ENCODE measurements around the gene TAF11.

The TAF11 gene

DNA sequence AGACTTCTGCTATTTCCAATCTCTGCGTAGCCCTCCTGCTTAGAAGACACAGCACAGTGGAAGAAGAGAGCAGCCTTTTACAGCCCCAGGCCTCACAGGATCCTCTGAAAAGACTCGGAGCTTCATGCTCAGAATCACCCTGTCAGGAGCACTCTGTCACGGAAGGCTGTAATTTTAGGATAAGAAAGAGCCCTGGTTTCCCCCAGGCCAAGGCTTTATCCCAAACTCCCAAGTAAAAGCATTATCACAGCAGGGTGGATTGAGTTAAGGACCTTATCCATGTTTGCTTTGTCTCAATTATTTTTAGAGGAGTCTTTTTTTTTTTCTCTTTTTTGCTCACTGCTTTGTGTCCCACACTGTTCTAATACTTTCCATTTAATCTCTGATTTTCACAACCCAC lies 40.4 kb upstream of the TAF11 start:
- ChIA-PET POLR2A (no interaction called here), CTCF (interaction anchor here (1.4 kb wide), 1 partner anchor 22 kb away, joined by 4 read pairs; no protein-coding TSS in a partner anchor)
- WGBS (ENCODE audit: insufficient coverage): 88% methylated on average over 2 of the region's 3 CpGs
- Histone ChIP-seq H3K27me3 (replicated peaks in 2 of 5; ENCODE audit: control insufficient read depth in 4 of 5, insufficient read depth in 5 of 5, low read length in 4 of 5) (no peaks in the 10 kb centered on the region), H3K4me3 (ENCODE audit: control insufficient read depth in 1 of 7, extremely low read depth in 1 of 7, insufficient read depth in 4 of 7, low read depth in 2 of 7, low read length in 6 of 7) (no peak overlapping the region), H3K27ac (ENCODE audit: insufficient read depth in 1 of 2, low read depth in 1 of 2, low read length in 2 of 2, poor library complexity in 1 of 2, severe bottlenecking in 2 of 2) (no peak overlapping the region), H3K9me3 (ENCODE audit: control extremely low read depth in 1 of 5, control insufficient read depth in 4 of 5, insufficient read depth in 2 of 5, low read depth in 1 of 5, low read length in 4 of 5) (no peaks in the 10 kb centered on the region), H3K4me1 (ENCODE audit: control extremely low read depth in 1 of 4, control insufficient read depth in 4 of 4, insufficient read depth in 4 of 4, low read length in 3 of 4) (peaks cover 0 to 2% (median 0%) of the 10 kb centered on the region in 4 experiments), H3K36me3 (ENCODE audit: control insufficient read depth in 4 of 4, insufficient read depth in 4 of 4, low read length in 3 of 4) (no peaks in the 10 kb centered on the region)
- no peak for DNase-seq

DNA sequence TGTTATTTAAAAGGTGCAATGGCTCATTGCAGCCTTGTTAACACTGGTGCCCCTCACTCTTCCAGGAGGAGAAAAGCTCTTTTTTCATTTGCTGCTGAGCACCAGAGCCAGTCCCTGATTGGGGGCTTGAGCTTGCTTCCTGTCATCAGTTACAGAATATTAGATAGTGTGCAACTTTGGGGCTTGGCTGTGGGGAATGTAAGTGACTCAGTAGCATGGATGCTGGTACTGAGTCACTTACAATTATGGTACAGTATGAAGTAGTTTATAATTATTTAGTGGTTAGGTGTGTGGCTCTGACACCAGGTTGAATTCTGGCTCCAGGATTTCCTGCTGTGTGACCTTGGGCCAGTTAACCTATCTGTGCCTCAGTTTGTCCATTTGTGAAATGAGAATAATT lies 38.8 kb upstream of the TAF11 start:
- Histone ChIP-seq H3K4me1 (ENCODE audit: control extremely low read depth in 1 of 4, control insufficient read depth in 4 of 4, insufficient read depth in 4 of 4, low read length in 3 of 4) (peaks cover 0 to 2% (median 0%) of the 10 kb centered on the region in 4 experiments), H3K36me3 (ENCODE audit: control insufficient read depth in 4 of 4, insufficient read depth in 4 of 4, low read length in 3 of 4) (peaks cover 0 to 2% (median 0%) of the 10 kb centered on the region in 4 experiments), H3K4me3 (ENCODE audit: control insufficient read depth in 1 of 7, extremely low read depth in 1 of 7, insufficient read depth in 4 of 7, low read depth in 2 of 7, low read length in 6 of 7) (no peak overlapping the region), H3K27me3 (replicated peaks in 2 of 5; ENCODE audit: control insufficient read depth in 4 of 5, insufficient read depth in 5 of 5, low read length in 4 of 5) (no peaks in the 10 kb centered on the region), H3K9me3 (ENCODE audit: control extremely low read depth in 1 of 5, control insufficient read depth in 4 of 5, insufficient read depth in 2 of 5, low read depth in 1 of 5, low read length in 4 of 5) (no peaks in the 10 kb centered on the region), H3K27ac (ENCODE audit: insufficient read depth in 1 of 2, low read depth in 1 of 2, low read length in 2 of 2, poor library complexity in 1 of 2, severe bottlenecking in 2 of 2) (no peak overlapping the region)
- ChIA-PET POLR2A (no interaction called here), CTCF (interaction anchor here (1.1 to 1.6 kb wide), 2 partner anchors 9 to 12 kb away, joined by 3 read pairs; no protein-coding TSS in a partner anchor)
- DNase-seq: no peak

DNA sequence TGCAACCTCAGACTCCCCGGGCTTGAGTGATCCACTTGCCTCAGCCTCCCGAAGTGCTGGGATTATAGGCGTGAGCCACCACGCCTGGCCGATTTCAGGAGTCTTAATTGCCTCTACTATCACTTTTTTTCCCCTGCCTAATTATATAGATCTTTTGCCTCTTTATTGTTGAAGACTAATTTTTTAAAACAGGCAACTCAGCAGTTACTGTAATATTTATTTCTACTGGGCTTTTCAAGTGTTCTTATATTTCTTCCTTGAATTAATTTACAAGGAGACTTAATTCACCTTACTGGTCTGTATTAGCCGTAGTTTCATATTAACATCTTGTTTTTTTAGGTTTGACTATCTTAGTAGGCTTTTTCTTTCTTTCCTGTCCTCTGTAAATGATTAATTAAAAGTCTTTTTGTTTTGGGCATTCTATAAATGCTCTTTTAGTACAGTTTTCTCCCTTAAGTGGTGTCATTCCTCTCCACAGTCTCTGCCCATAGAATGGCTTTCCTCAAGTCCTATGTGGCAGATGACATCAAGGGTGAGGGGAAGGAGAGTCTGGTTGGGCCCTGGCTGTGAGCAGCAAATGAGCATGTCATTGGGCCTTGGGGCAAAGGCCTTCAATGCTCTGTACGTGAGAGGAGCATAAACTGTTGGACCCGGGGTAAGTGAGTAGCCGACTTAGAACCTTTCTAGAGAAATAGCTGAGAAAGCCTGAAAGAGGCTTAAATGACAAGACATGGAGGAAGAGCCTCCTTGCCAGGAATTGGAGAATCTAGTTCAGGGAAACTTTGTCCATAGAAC lies 37.2 kb upstream of the TAF11 start:
- no peak for DNase-seq
- no peaks in the 10 kb centered on the region for H3K9me3 ChIP-seq (ENCODE audit: control extremely low read depth in 1 of 5, control insufficient read depth in 4 of 5, insufficient read depth in 2 of 5, low read depth in 1 of 5, low read length in 4 of 5)
- ChIA-PET POLR2A (no interaction called here), CTCF (no interaction called here)
- WGBS (ENCODE audit: insufficient coverage): 95% methylated on average over 6 of the region's 9 CpGs
- H3K4me1 ChIP-seq (ENCODE audit: control extremely low read depth in 1 of 4, control insufficient read depth in 4 of 4, insufficient read depth in 4 of 4, low read length in 3 of 4): no peaks in the 10 kb centered on the region
- H3K4me3 ChIP-seq (ENCODE audit: control insufficient read depth in 1 of 7, extremely low read depth in 1 of 7, insufficient read depth in 4 of 7, low read depth in 2 of 7, low read length in 6 of 7): no peak overlapping the region
- H3K36me3 ChIP-seq (ENCODE audit: control insufficient read depth in 4 of 4, insufficient read depth in 4 of 4, low read length in 3 of 4): peaks cover 0 to 2% (median 0%) of the 10 kb centered on the region in 4 experiments
- no peaks in the 10 kb centered on the region for H3K27me3 ChIP-seq (replicated peaks in 2 of 5; ENCODE audit: control insufficient read depth in 4 of 5, insufficient read depth in 5 of 5, low read length in 4 of 5)
- no peak overlapping the region for H3K27ac ChIP-seq (ENCODE audit: insufficient read depth in 1 of 2, low read depth in 1 of 2, low read length in 2 of 2, poor library complexity in 1 of 2, severe bottlenecking in 2 of 2)

DNA sequence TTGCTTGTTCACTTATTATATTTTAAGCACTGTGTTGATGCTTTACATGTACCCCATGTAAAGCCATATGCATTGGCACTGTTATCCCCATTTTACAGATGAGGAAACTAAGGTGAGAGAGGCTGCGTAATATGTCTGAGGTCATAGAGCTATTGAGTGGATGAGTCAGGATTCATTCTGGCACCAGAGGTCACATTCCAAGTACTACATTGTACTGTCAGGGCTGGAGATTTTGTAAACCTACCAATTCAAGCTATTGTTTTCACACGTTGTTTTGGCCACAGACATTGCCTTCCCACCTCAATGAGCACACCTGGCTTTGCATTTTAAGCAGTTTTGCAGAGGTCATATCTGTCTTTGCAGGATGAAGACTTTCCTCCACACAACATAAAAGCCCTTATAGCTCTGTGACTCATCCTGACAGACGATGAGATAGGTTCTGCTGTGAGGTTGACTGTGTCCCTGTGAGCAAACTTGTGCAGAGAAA lies 34.4 kb upstream of the TAF11 start:
- H3K27ac ChIP-seq (ENCODE audit: insufficient read depth in 1 of 2, low read depth in 1 of 2, low read length in 2 of 2, poor library complexity in 1 of 2, severe bottlenecking in 2 of 2): no peak overlapping the region
- peaks cover 0 to 7% (median 3%) of the 10 kb centered on the region in 4 experiments for H3K4me1 ChIP-seq (ENCODE audit: control extremely low read depth in 1 of 4, control insufficient read depth in 4 of 4, insufficient read depth in 4 of 4, low read length in 3 of 4)
- H3K36me3 ChIP-seq (ENCODE audit: control insufficient read depth in 4 of 4, insufficient read depth in 4 of 4, low read length in 3 of 4): peaks cover 0 to 4% (median 2%) of the 10 kb centered on the region in 4 experiments
- no peak for DNase-seq
- CTCF ChIA-PET: interaction anchor here (0.6 kb wide), 1 partner anchor 105 kb away, joined by 3 read pairs; no protein-coding TSS in a partner anchor
- 100% methylated on average over 1 of the region's 3 CpGs for WGBS (ENCODE audit: insufficient coverage)
- POLR2A ChIA-PET: interaction anchor here (0.7 kb wide), 1 partner anchor 11 kb away, joined by 4 read pairs; no protein-coding TSS in a partner anchor
- H3K4me3 ChIP-seq (ENCODE audit: control insufficient read depth in 1 of 7, extremely low read depth in 1 of 7, insufficient read depth in 4 of 7, low read depth in 2 of 7, low read length in 6 of 7): no peak overlapping the region
- no peaks in the 10 kb centered on the region for H3K9me3 ChIP-seq (ENCODE audit: control extremely low read depth in 1 of 5, control insufficient read depth in 4 of 5, insufficient read depth in 2 of 5, low read depth in 1 of 5, low read length in 4 of 5)
- H3K27me3 ChIP-seq (replicated peaks in 2 of 5; ENCODE audit: control insufficient read depth in 4 of 5, insufficient read depth in 5 of 5, low read length in 4 of 5): no peaks in the 10 kb centered on the region

DNA sequence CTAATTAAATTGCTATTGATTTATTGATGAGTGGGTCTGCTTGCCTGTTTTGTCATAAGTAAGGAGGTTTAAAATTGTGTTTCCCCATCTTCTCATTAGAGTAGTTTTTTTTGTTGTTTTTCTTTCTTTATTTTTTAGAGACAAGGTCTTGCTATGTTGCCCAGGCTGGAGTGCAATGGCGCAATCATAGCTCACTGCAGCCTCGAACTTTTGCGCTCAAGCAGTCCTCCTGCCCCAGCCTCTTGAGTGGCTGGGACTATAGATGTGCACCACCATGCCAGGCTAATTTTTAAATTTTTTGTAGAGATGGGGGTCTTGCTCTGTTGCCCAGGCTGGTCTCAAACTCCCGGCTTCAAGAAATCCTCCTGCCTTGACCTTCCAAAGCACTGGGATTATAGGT lies 32.3 kb upstream of the TAF11 start:
- no peaks in the 10 kb centered on the region for H3K27me3 ChIP-seq (replicated peaks in 2 of 5; ENCODE audit: control insufficient read depth in 4 of 5, insufficient read depth in 5 of 5, low read length in 4 of 5)
- POLR2A ChIA-PET: no interaction called here
- CTCF ChIA-PET: interaction anchor here (0.7 to 1.3 kb wide), 2 partner anchors 14 to 67 kb away, joined by 3 to 6 read pairs; no protein-coding TSS in a partner anchor

DNA sequence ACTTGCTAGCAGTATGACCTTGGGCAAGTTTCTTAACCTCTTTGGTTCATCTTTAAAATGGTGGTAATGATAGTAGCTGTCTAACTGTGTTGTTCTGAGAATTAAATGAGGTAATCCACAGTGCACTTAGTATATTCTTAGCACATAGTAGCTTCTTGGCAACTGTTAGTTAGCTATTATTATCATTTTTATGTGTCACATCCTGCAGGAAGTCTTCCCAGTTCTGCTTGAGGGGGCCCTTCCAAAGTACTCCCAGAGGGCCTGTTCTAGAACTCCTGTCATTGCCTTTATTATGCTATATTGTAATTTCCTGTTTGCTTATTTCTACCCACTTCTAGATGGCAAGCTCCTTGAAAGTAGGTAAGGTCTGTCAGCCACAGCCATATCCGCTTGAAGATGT lies 31.8 kb upstream of the TAF11 start:
- no peak for DNase-seq
- no peak overlapping the region for H3K4me3 ChIP-seq (ENCODE audit: control insufficient read depth in 1 of 7, extremely low read depth in 1 of 7, insufficient read depth in 4 of 7, low read depth in 2 of 7, low read length in 6 of 7)
- peaks cover 0 to 7% (median 3%) of the 10 kb centered on the region in 4 experiments for H3K4me1 ChIP-seq (ENCODE audit: control extremely low read depth in 1 of 4, control insufficient read depth in 4 of 4, insufficient read depth in 4 of 4, low read length in 3 of 4)
- no CpG with 5 or more reads among the region's 1 CpG for WGBS (ENCODE audit: insufficient coverage)
- POLR2A ChIA-PET: no interaction called here
- peaks cover 0 to 4% (median 2%) of the 10 kb centered on the region in 4 experiments for H3K36me3 ChIP-seq (ENCODE audit: control insufficient read depth in 4 of 4, insufficient read depth in 4 of 4, low read length in 3 of 4)
- CTCF ChIA-PET: interaction anchor here (0.7 to 1.3 kb wide), 2 partner anchors 15 to 67 kb away, joined by 3 to 6 read pairs; no protein-coding TSS in a partner anchor
- H3K27ac ChIP-seq (ENCODE audit: insufficient read depth in 1 of 2, low read depth in 1 of 2, low read length in 2 of 2, poor library complexity in 1 of 2, severe bottlenecking in 2 of 2): no peak overlapping the region
- no peaks in the 10 kb centered on the region for H3K9me3 ChIP-seq (ENCODE audit: control extremely low read depth in 1 of 5, control insufficient read depth in 4 of 5, insufficient read depth in 2 of 5, low read depth in 1 of 5, low read length in 4 of 5)
- H3K27me3 ChIP-seq (replicated peaks in 2 of 5; ENCODE audit: control insufficient read depth in 4 of 5, insufficient read depth in 5 of 5, low read length in 4 of 5): no peaks in the 10 kb centered on the region

More for the DNA sequence above, 32.3 kb upstream of the TAF11 start:
- no peak for DNase-seq
- no peaks in the 10 kb centered on the region for H3K9me3 ChIP-seq (ENCODE audit: control extremely low read depth in 1 of 5, control insufficient read depth in 4 of 5, insufficient read depth in 2 of 5, low read depth in 1 of 5, low read length in 4 of 5)
- H3K4me1 ChIP-seq (ENCODE audit: control extremely low read depth in 1 of 4, control insufficient read depth in 4 of 4, insufficient read depth in 4 of 4, low read length in 3 of 4): peaks cover 0 to 7% (median 3%) of the 10 kb centered on the region in 4 experiments
- no peak overlapping the region for H3K27ac ChIP-seq (ENCODE audit: insufficient read depth in 1 of 2, low read depth in 1 of 2, low read length in 2 of 2, poor library complexity in 1 of 2, severe bottlenecking in 2 of 2)
- H3K36me3 ChIP-seq (ENCODE audit: control insufficient read depth in 4 of 4, insufficient read depth in 4 of 4, low read length in 3 of 4): peaks cover 0 to 4% (median 2%) of the 10 kb centered on the region in 4 experiments
- WGBS (ENCODE audit: insufficient coverage): 88% methylated on average over 4 of the region's 4 CpGs
- no peak overlapping the region for H3K4me3 ChIP-seq (ENCODE audit: control insufficient read depth in 1 of 7, extremely low read depth in 1 of 7, insufficient read depth in 4 of 7, low read depth in 2 of 7, low read length in 6 of 7)
